GM10248 (cell line): ENCODE measurements around the gene DDI1.
"Not testable (repeated sequence)": the region's sequence is repeated elsewhere in the genome, so short reads cannot be mapped to it uniquely, and the experiment has no call there.

Experiments used
- CTCF ChIA-PET: fragments of 300-600 bp; sonication (Branson Sonifier 250); formaldehyde crosslinking; extraction: SDS; loops from one replicate; lab custom pipeline; 2021; ENCODE audit warnings: antibody characterized with exemption; lab: Yijun Ruan, JAX
- POLR2A ChIA-PET: fragments of 350-650 bp; sonication (Branson Sonifier 250); formaldehyde crosslinking; extraction: SDS; loops from one replicate; lab custom pipeline; 2020; ENCODE audit warnings: antibody characterized with exemption; lab: Yijun Ruan, JAX
- DNase-seq: peaks from one replicate; pipeline ENCODE4 v3.0.0; 2012; ENCODE audit errors: extremely low spot score
- CTCF ChIP-seq: IDR thresholded peaks from 2 replicates; pipeline ENCODE4 v1.5.1; 2012; ENCODE audit warnings: mild to moderate bottlenecking, low read depth; ENCODE audit errors: extremely low read depth, missing control alignments, control extremely low read depth

DDI1 gene

GRCh38 chr11:104046331-104046730 is 9.9 kb downstream of the DDI1 start:
- DNase-seq: no peak
- no peak for TF ChIP-seq CTCF
- POLR2A ChIA-PET: no interaction called here
- CTCF ChIA-PET: no interaction called here

- DNase-seq, CTCF ChIA-PET, POLR2A ChIA-PET: not testable (repeated sequence)
These were observed 10.4 kb downstream of the DDI1 start for GRCh38 chr11:104046858-104047257.

- ChIA-PET CTCF (no interaction called here), POLR2A (no interaction called here)
- no peak for DNase-seq
- TF ChIP-seq CTCF: no peak
These were observed 12.7 kb downstream of the DDI1 start for GRCh38 chr11:104049116-104049515.

- ChIA-PET CTCF (no interaction called here), POLR2A (no interaction called here)
- TF ChIP-seq CTCF: no peak
- no peak for DNase-seq
These were observed 15.3 kb downstream of the DDI1 start for GRCh38 chr11:104051778-104052177.

GRCh38 chr11:104053743-104054478 is 17.5 kb downstream of the DDI1 start:
- TF ChIP-seq CTCF: no peak
- ChIA-PET CTCF (no interaction called here), POLR2A (no interaction called here)
- DNase-seq: no peak

GRCh38 chr11:104054911-104055529 is 18.6 kb downstream of the DDI1 start:
- DNase-seq: no peak
- POLR2A ChIA-PET: no interaction called here
- CTCF ChIA-PET: no interaction called here
- TF ChIP-seq CTCF: no peak

GRCh38 chr11:104055596-104055995 is 19.2 kb downstream of the DDI1 start:
- DNase-seq: no peak
- POLR2A ChIA-PET: no interaction called here
- no peak for TF ChIP-seq CTCF
- CTCF ChIA-PET: no interaction called here
